HUES6 (cell line): ENCODE data around the gene KRTAP5-3.
"Not testable (repeated sequence)": the region's sequence is repeated elsewhere in the genome, so short reads cannot be mapped to it uniquely, and the experiment has no call there.

Experiments used
- H3K27ac ChIP-seq: 2 replicates; pipeline ENCODE4 v1.7.0; 2013; ENCODE audit warnings: low read depth, mild to moderate bottlenecking, low read length, inconsistent platforms
- H3K27me3 ChIP-seq: 2 replicates; pipeline ENCODE4 v1.6.1; 2013; ENCODE audit warnings: low read length; ENCODE audit not compliant: control insufficient read depth, insufficient read depth
- H3K36me3 ChIP-seq: 2 replicates; pipeline ENCODE4 v1.6.1; 2013; ENCODE audit warnings: low read length; ENCODE audit not compliant: control insufficient read depth, insufficient read depth
- H3K4me1 ChIP-seq: 2 replicates; pipeline ENCODE4 v1.6.1; 2013; ENCODE audit warnings: low read length; ENCODE audit not compliant: control insufficient read depth, insufficient read depth
- H3K4me3 ChIP-seq: 2 replicates; pipeline ENCODE4 v1.5.1; 2013; ENCODE audit warnings: low read depth, low read length
- H3K9ac ChIP-seq: one replicate; pipeline ENCODE4 v1.6.1; 2013; ENCODE audit warnings: mild to moderate bottlenecking, low read length
- H3K9me3 ChIP-seq: 2 replicates; pipeline ENCODE4 v1.6.1; 2013; ENCODE audit warnings: low read depth, low read length; ENCODE audit not compliant: control insufficient read depth, insufficient read depth

The KRTAP5-3 gene

DNA sequence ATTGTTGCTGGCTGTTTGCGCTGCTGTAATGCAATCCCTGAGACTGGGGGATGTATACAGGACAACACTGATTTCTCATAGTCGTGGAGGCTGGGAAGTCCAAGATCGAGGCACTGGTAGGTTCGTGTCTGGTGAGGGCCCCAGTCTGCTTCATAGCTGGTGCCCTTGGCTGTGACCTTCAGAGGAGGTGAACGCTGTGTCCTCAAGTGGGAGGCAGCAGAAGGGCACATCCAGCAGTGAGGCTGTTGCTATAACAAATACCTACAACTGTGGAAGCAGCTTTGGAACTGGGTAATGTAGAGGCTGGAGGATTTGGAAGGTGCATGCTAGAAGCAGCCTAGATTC, 42.6 kb upstream of the KRTAP5-3 start:
- peaks cover 13% of the 10 kb centered on the region; the same call in 1 of the 2 replicates for H3K4me1 ChIP-seq
- no peaks in the 10 kb centered on the region for H3K9me3 ChIP-seq
- H3K9ac ChIP-seq: no peak overlapping the region
- no peak overlapping the region for H3K4me3 ChIP-seq
- no peaks in the 10 kb centered on the region for H3K36me3 ChIP-seq
- no peak overlapping the region for H3K27ac ChIP-seq
- H3K27me3 ChIP-seq: peaks cover 18% of the 10 kb centered on the region

DNA sequence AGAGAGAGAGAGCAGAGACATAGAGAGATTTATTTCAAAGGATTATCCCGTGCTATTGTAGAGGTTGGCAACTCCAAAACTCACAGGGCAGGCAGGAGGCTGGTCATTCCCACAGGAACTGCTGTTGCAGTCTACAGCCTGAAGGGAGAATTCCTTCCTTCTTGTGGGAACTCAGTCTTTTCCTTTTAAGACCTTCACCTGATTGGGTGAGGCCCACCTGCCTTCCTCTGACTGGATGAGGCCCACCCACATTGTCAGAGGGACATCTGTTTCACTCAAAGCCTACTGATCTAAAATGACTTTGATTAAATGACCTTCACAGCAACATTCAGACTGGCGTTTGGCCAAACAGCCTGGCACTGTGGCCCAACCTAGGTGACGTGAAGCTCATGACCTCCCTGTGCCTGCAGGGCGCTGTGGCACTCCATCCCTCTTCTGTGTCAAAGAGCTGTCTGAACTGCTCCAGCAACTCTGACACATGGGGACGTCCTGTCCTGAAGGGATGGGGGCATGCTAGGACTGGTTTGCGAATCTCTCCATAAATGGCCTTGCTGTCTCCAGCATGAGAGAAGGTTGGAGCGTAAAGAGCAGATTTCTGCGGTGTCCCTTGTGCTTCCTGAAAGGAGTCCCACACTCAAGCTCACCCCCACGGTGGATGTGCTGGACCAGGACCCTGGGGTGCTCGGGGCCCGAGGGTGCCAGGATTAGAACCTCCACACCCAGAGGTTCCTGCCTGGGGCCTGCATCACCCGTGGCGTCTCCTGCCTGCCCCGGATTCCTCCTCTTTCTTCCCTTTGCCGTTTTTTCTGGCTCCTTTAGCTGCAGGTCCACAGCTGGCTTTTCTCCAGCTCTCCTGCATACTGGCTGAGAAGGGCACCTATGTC, 42.0 kb upstream of the KRTAP5-3 start:
- Histone ChIP-seq H3K27ac (no peak overlapping the region), H3K9ac (no peak overlapping the region), H3K9me3 (no peaks in the 10 kb centered on the region), H3K4me3 (no peak overlapping the region), H3K27me3 (peaks cover 18% of the 10 kb centered on the region), H3K36me3 (no peaks in the 10 kb centered on the region), H3K4me1 (peaks cover 13% of the 10 kb centered on the region; the same call in 1 of the 2 replicates)

DNA sequence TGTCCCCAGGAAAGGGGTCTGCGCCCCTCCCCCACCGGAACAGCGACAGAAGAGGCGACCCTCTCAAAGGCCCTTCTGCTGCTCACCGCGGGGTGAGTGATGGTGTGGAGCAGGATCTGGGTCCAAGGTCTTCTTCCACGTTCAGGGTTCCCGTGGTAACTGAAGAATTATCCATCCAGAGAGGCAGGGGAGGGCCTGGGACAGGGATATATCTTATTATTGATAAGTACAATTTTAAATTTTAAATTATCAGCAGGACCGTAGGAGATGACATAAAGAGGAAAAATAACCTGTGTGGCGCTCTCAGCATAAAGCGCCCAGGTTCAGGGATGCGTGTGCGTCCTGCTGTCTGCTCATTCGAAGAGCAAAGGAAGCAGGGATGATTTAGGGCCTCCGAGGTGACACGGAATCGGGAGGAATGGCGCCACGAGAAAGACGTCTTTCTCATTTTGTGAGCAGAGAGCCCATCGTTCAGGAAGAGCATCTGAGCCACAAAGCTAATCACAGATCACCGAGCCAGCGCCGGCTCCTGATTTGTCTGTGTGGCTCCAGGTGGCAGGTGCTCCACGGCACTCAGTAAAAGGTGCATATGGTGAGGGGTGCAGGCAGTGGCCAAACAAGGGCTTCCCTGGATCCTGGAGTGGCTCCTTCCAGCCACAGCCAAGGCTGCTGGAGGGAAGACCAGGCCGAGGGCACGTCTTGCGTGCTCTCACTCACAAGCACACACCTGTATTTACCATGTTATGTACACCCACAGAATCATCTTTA, 40.6 kb upstream of the KRTAP5-3 start:
- no peak overlapping the region for H3K27ac ChIP-seq
- no peak overlapping the region for H3K4me3 ChIP-seq
- H3K27me3 ChIP-seq: peaks cover 16% of the 10 kb centered on the region
- no peaks in the 10 kb centered on the region for H3K36me3 ChIP-seq
- no peaks in the 10 kb centered on the region for H3K9me3 ChIP-seq
- peaks cover 7% of the 10 kb centered on the region; the same call in 1 of the 2 replicates for H3K4me1 ChIP-seq
- no peak overlapping the region for H3K9ac ChIP-seq

DNA sequence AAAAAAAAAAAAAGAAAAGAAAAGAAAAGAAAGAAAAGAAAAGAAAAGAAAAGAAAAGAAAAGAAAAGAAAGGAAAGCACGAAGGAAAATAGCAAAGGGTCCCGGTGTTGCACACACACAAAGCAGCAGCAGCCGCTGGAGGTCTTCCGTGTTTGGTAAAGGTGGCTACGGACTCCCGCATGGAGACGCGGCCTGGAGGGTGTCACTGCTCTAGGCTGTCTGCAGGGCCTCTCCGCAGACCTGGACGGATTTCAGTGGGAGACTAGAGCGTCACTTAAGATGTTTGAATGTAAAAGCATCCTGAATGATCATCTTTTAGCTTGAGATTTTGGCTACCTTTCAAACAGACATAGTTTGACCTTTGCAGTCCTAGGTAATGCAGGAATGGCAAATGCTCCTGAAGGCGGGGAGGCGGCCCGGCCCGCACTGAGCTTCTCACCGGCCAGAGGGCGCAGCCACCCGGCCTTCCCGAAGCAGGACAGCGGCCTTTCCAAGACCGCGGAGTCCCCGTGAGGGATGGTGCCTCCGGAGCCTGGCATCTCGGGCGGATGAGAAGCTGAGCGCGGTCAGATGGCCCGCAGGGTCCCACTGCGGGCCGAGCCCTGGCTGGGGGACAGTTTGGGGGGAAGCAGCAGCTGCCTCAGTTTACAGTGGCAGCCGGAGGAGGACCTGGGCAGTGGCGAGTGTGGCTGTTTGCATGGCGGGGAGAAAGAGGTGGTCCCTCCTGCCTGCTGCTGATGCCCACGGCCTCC, 39.8 kb upstream of the KRTAP5-3 start:
- Histone ChIP-seq H3K27ac (no peak overlapping the region), H3K9ac (no peak overlapping the region), H3K4me1 (peaks cover 3% of the 10 kb centered on the region; the same call in 1 of the 2 replicates), H3K9me3 (no peaks in the 10 kb centered on the region), H3K27me3 (peaks cover 8% of the 10 kb centered on the region; the same call in 1 of the 2 replicates), H3K4me3 (no peak overlapping the region), H3K36me3 (no peaks in the 10 kb centered on the region)

DNA sequence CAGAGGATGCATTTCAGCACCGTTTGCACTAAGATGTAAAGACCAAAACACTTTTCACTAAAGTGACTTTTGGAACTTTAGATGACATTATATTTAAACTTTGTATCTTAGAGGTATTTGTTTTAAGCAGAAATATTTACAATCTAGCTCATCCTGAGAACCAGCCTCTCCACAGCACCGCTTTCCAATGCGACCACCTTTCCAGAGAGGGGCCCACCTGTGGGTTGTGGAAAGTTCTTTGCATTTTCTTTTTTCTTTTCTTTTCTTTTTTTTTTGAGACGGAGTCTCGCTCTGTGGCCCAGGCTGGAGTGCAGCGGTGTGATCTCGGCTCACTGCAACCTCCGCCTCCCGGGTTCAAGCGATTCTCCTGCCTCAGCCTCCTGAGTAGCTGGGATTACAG, 38.3 kb upstream of the KRTAP5-3 start:
- not testable (repeated sequence) for H3K9ac ChIP-seq, H3K4me3 ChIP-seq, H3K36me3 ChIP-seq, H3K27ac ChIP-seq, H3K9me3 ChIP-seq, H3K27me3 ChIP-seq, H3K4me1 ChIP-seq

DNA sequence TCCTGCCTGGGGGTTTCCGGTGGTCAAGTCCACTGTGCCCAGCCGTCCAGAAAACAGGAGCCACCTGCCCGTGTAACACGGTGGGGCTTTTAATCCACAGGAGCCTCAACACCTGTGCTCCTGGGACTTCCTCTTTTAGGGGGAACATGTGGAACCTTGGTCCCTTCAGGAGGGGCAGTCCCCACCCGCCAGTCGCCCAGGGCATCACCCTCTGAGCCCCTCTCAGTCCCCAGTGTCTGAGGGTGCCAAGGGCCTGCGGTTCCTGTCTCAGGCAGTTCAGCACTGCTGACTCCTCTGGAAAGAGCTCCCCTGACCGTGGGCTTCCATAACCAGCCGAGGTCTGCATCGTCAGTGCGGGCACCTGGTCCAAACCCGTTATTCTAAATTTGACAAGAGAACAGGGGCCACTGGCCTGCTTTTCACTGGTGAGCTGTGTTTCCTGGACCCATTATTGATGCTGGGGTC, 37.1 kb upstream of the KRTAP5-3 start:
- H3K4me1 ChIP-seq: no peaks in the 10 kb centered on the region
- no peak overlapping the region for H3K9ac ChIP-seq
- peaks cover 7% of the 10 kb centered on the region; the same call in 1 of the 2 replicates for H3K27me3 ChIP-seq
- H3K4me3 ChIP-seq: no peak overlapping the region
- H3K9me3 ChIP-seq: no peaks in the 10 kb centered on the region
- no peaks in the 10 kb centered on the region for H3K36me3 ChIP-seq
- H3K27ac ChIP-seq: no peak overlapping the region

DNA sequence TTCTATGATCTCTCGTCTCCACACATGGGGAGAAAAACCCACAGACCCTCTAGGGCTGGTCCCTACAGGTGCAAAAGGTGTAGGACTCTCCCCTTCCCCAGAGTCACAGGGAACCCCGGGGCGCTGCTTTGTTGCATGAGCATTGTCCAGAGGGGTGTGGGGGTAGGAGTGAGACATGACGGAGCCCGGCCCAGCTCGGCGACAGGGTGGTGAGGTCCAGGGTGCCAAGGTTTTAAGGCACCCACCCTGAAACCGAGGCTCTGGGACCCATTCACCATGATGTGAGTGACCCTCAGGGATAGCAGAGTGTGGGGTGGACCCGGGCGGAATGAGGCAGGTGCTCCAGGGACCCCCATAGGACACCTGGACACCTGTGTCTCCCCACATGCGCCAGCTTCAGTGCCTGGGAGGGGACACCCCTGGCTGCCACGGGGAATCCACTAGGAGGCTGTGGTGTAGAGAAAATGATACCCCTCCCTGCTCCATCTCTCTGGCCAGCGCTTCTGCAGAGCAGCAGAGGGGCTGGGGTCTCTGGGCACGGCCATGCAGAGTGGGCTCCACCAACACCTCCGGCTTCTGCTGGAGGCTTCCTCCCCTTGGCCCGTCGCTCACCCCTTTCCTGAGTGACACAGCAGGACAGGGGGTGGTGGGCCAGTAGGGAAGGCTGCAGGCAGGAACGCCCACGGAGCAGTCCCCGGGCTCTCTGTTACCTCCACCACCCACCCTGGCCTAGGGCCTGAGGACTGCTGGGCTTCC, 36.5 kb upstream of the KRTAP5-3 start:
- Histone ChIP-seq H3K4me3 (no peak overlapping the region), H3K27ac (no peak overlapping the region), H3K27me3 (peaks cover 7% of the 10 kb centered on the region; the same call in 1 of the 2 replicates), H3K4me1 (no peaks in the 10 kb centered on the region), H3K9ac (no peak overlapping the region), H3K9me3 (no peaks in the 10 kb centered on the region), H3K36me3 (no peaks in the 10 kb centered on the region)

DNA sequence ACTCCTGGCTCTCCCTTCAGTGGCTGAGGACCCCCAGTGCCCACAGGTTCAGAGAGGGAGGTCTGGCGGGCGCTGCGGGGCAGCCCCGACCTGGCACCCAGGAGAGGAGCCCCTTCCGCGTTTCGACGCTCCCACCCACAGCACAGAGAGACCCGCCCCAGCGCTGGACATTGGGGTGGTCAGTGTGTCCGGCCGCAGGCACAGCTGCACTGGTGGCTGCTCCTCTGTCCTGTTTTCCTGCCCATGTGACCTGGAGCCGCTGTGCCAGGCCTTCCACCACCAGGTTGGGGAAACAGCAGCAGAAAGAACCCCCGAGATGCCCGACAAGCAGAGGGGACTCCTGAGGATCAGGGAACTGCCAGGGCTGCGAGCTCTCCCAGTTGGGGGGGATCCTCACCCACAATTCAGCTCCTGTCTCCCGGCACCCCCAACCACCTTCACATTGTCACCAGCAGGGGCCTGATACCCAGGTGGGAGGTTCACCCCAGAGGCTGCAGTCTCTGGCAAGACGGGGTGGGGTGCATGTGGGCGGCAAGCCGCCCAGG, 35.0 kb upstream of the KRTAP5-3 start:
- H3K4me3 ChIP-seq: no peak overlapping the region
- no peaks in the 10 kb centered on the region for H3K36me3 ChIP-seq
- H3K27ac ChIP-seq: no peak overlapping the region
- H3K9me3 ChIP-seq: no peaks in the 10 kb centered on the region
- H3K4me1 ChIP-seq: no peaks in the 10 kb centered on the region
- peaks cover 7% of the 10 kb centered on the region; the same call in 1 of the 2 replicates for H3K27me3 ChIP-seq
- H3K9ac ChIP-seq: no peak overlapping the region

DNA sequence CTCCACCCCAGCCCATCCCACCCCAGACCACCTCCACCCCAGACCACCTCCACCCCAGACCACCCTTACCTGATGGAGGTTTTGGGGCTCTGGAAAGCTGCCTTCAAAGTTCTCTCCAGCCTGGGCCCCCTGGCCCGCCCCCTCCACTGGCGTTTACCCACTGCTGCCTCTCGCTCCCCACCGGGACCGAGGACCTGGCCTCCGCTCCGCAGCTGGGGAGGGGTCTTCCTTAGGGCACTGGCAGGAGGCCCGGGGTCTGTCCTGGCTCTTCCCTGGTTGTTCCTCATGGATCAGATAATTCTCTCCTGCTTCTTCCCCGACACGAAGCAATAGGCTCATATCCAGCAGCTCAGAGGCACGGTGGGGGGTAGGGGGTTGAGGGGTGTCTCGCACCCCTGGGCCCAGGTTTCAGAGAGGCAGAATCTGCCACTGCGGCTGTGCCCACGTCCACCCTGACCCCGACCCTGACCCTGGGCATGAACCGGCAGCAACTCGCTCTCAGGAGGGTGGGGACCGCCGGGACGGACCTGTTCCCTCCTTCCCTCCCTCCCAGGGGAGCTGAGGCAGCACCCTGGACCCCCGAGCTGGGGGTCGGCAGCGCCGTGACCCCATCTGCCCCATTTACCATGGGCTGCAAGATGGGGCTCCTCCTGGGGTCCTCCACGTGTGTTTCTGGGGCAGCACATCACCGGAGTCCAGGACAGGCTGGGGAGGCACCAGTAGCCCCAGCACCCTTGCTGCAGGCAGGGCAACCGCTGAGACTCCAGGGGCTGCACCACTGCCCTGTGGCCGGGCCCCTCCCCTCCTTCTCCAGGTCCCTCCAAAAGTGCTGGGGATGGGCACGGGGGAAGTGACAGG, 34.3 kb upstream of the KRTAP5-3 start:
- H3K9me3 ChIP-seq: no peaks in the 10 kb centered on the region
- H3K9ac ChIP-seq: no peak overlapping the region
- H3K4me3 ChIP-seq: no peak overlapping the region
- peaks cover 7% of the 10 kb centered on the region; the same call in 1 of the 2 replicates for H3K27me3 ChIP-seq
- no peaks in the 10 kb centered on the region for H3K36me3 ChIP-seq
- no peak overlapping the region for H3K27ac ChIP-seq
- H3K4me1 ChIP-seq: no peaks in the 10 kb centered on the region
